Measurements from ENCODE around the gene PID1. TPM values are rescaled to one million over a fixed set of nuclear protein-coding genes. Genes with fewer than 3 reads are reported as not detected.

The PID1 gene
- 0.46 TPM in 1 of 2 replicates, not detected in the other for total RNA-seq
- total RNA-seq (2013), result 0.98 TPM
- 0.10 TPM in 1 of 2 replicates, not detected in the other for polyA plus RNA-seq
- 0.43 and 0.78 TPM in 2 replicates for polyA minus RNA-seq

GRCh38 chr2:229270551-229271410 is at the start of gene PID1:
Gene PID1, minus strand, starts transcription at chr2:229271287. Its CDS starts 244 bp downstream, at chr2:229271043.
- no peaks in the 10 kb centered on the region for H3K9me3 ChIP-seq (ENCODE audit: control extremely low read depth in 1 of 3, control insufficient read depth in 2 of 3, insufficient read depth in 1 of 3, low read length in 2 of 3)
- DNase-seq, result no peak
- H3K27me3 ChIP-seq (replicated peaks in 1 of 4; ENCODE audit: control extremely low read depth in 1 of 4, control insufficient read depth in 3 of 4, insufficient read depth in 4 of 4, low read length in 3 of 4), result peaks cover 0 to 14% (median 5%) of the 10 kb centered on the region in 4 experiments
- Mint-ChIP-seq H3K9me3 (ENCODE audit: insufficient read depth) (no peaks in the 10 kb centered on the region), H3K27me3 (peaks cover 36% of the 10 kb centered on the region), H3K27ac (no peak within 1 kb of the TSS), H3K4me3 (no peak within 1 kb of the TSS), H3K4me1 (no peaks in the 10 kb centered on the region)
- intact Hi-C loops (cut with micrococcal nuclease), result no loop called here
- CTCF ChIA-PET, result no interaction called here
- no peaks in the 10 kb centered on the region for H4K20me1 ChIP-seq (ENCODE audit: control insufficient read depth, insufficient read depth, low read length, poor library complexity, severe bottlenecking)
- no peaks in the 10 kb centered on the region for H3K36me3 ChIP-seq (replicated peaks in 1 of 2; ENCODE audit: control extremely low read depth in 1 of 2, control insufficient read depth in 1 of 2, extremely low read depth in 1 of 2, insufficient read depth in 2 of 2, low read length in 1 of 2)
- H3K4me1 ChIP-seq (ENCODE audit: control insufficient read depth in 2 of 2, insufficient read depth in 2 of 2, low read length in 2 of 2), result no peaks in the 10 kb centered on the region
- H2AFZ ChIP-seq (ENCODE audit: insufficient read depth, low read depth, low read length, poor library complexity, severe bottlenecking), result no peak within 1 kb of the TSS
- H3K79me2 ChIP-seq (ENCODE audit: control insufficient read depth, insufficient read depth, low read length), result no peaks in the 10 kb centered on the region
- 6% methylated on average over 67 of the region's 68 CpGs for WGBS (ENCODE audit: insufficient coverage)
- POLR2A ChIA-PET, result no interaction called here
- H3K9ac ChIP-seq (ENCODE audit: low read length), result no peak within 1 kb of the TSS
- H3K27ac ChIP-seq (ENCODE audit: low read length in 2 of 2), result no peak within 1 kb of the TSS
- ATAC-seq (ENCODE audit: low read depth), result no peak
- H3K4me2 ChIP-seq (replicated peaks; ENCODE audit: low read depth, low read length, poor library complexity, severe bottlenecking), result no peak within 1 kb of the TSS
- no peak for TF ChIP-seq EZH2 (IDR thresholded peaks at IDR 0.05; ENCODE audit: borderline replicate concordance, insufficient read depth, low read depth, low read length, poor library complexity, severe bottlenecking)
- TF ChIP-seq, protein P1, sequence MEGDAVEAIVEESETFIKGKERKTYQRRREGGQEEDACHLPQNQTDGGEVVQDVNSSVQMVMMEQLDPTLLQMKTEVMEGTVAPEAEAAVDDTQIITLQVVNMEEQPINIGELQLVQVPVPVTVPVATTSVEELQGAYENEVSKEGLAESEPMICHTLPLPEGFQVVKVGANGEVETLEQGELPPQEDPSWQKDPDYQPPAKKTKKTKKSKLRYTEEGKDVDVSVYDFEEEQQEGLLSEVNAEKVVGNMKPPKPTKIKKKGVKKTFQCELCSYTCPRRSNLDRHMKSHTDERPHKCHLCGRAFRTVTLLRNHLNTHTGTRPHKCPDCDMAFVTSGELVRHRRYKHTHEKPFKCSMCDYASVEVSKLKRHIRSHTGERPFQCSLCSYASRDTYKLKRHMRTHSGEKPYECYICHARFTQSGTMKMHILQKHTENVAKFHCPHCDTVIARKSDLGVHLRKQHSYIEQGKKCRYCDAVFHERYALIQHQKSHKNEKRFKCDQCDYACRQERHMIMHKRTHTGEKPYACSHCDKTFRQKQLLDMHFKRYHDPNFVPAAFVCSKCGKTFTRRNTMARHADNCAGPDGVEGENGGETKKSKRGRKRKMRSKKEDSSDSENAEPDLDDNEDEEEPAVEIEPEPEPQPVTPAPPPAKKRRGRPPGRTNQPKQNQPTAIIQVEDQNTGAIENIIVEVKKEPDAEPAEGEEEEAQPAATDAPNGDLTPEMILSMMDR (IDR thresholded peaks at IDR 0.05), result no peak
- H3K4me3 ChIP-seq (ENCODE audit: control extremely low read depth in 1 of 5, extremely low read depth in 1 of 5, insufficient read depth in 1 of 5, low read depth in 2 of 5, low read length in 4 of 5), result no peak within 1 kb of the TSS

DNA sequence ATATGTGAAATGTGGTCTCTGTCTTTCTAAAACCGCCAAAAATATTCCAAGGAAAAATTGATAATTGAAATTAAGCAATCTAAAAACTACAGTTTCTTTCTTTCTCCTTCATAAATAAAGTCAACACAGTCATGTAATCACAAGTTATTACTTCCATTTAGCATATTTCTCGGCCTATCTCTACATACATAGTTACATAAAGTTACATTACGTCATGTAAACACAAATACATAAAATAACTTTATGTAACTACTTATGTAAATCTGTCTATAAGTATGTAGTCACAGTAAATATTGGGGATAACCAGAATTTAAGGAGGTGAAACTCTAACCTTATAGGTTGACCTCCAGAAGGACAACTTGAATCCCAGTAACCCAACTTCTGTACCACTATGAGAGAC is 48.5 kb upstream of the PID1 start:
- Histone ChIP-seq H3K27me3 (replicated peaks in 1 of 4; ENCODE audit: control extremely low read depth in 1 of 4, control insufficient read depth in 3 of 4, insufficient read depth in 4 of 4, low read length in 3 of 4) (no peaks in the 10 kb centered on the region), H3K79me2 (ENCODE audit: control insufficient read depth, insufficient read depth, low read length) (no peaks in the 10 kb centered on the region), H2AFZ (ENCODE audit: insufficient read depth, low read depth, low read length, poor library complexity, severe bottlenecking) (no peak overlapping the region), H3K27ac (ENCODE audit: low read length in 2 of 2) (no peak overlapping the region), H3K4me3 (ENCODE audit: control extremely low read depth in 1 of 5, extremely low read depth in 1 of 5, insufficient read depth in 1 of 5, low read depth in 2 of 5, low read length in 4 of 5) (no peak overlapping the region), H3K9me3 (ENCODE audit: control extremely low read depth in 1 of 3, control insufficient read depth in 2 of 3, insufficient read depth in 1 of 3, low read length in 2 of 3) (peaks cover 0 to 1% (median 0%) of the 10 kb centered on the region in 3 donors), H3K4me1 (ENCODE audit: control insufficient read depth in 2 of 2, insufficient read depth in 2 of 2, low read length in 2 of 2) (no peaks in the 10 kb centered on the region), H3K36me3 (replicated peaks in 1 of 2; ENCODE audit: control extremely low read depth in 1 of 2, control insufficient read depth in 1 of 2, extremely low read depth in 1 of 2, insufficient read depth in 2 of 2, low read length in 1 of 2) (no peaks in the 10 kb centered on the region), H3K9ac (ENCODE audit: low read length) (no peak overlapping the region), H4K20me1 (ENCODE audit: control insufficient read depth, insufficient read depth, low read length, poor library complexity, severe bottlenecking) (no peaks in the 10 kb centered on the region), H3K4me2 (replicated peaks; ENCODE audit: low read depth, low read length, poor library complexity, severe bottlenecking) (no peak overlapping the region)
- ChIA-PET POLR2A (no interaction called here), CTCF (no interaction called here)
- ATAC-seq (ENCODE audit: low read depth), result no peak
- no peak for TF ChIP-seq EZH2 (IDR thresholded peaks at IDR 0.05; ENCODE audit: borderline replicate concordance, insufficient read depth, low read depth, low read length, poor library complexity, severe bottlenecking)
- TF ChIP-seq, protein P1 (IDR thresholded peaks at IDR 0.05), result no peak
- H3K27me3 Mint-ChIP-seq, result peaks cover 8% of the 10 kb centered on the region
- no peak overlapping the region for H3K27ac Mint-ChIP-seq
- WGBS (ENCODE audit: insufficient coverage), result no CpG with 5 or more reads among the region's 3 CpGs
- H3K9me3 Mint-ChIP-seq (ENCODE audit: insufficient read depth), result peaks cover 5% of the 10 kb centered on the region
- intact Hi-C loops (cut with micrococcal nuclease), result no loop called here
- no peak for DNase-seq
- no peaks in the 10 kb centered on the region for H3K4me1 Mint-ChIP-seq
- H3K4me3 Mint-ChIP-seq, result no peak overlapping the region
